IgD-negative memory B cell (primary cell): Measurements from ENCODE around the gene CCDC196. TPM values are rescaled to one million over a fixed set of nuclear protein-coding genes. Genes with fewer than 3 reads are reported as not detected.
"Not testable (repeated sequence)": the region's sequence is repeated elsewhere in the genome, so short reads cannot be mapped to it uniquely, and the experiment has no call there.

ENCODE experiments used
- H3K27ac Mint-ChIP-seq, 3 donors: one replicate each; pipeline ENCODE4 v1.8.0; 2020 to 2022; ENCODE audit warnings: mild to moderate bottlenecking in 3 of 3, mixed read lengths in 3 of 3, moderate library complexity in 1 of 3
- H3K27me3 Mint-ChIP-seq: one replicate; pipeline ENCODE4 v1.8.0; 2021; ENCODE audit warnings: mixed read lengths
- H3K36me3 Mint-ChIP-seq: one replicate; pipeline ENCODE4 v1.8.0; 2020; ENCODE audit warnings: mild to moderate bottlenecking, mixed read lengths
- H3K4me1 Mint-ChIP-seq, 3 donors: one replicate each; pipeline ENCODE4 v1.8.0; 2020 to 2022; ENCODE audit warnings: mixed read lengths in 3 of 3, mild to moderate bottlenecking in 1 of 3
- H3K4me3 Mint-ChIP-seq, 4 donors: one replicate each; pipeline ENCODE4 v1.8.0; 2020 to 2022; ENCODE audit warnings: mild to moderate bottlenecking in 4 of 4, mixed read lengths in 4 of 4, moderate library complexity in 3 of 4
- H3K9me3 Mint-ChIP-seq, 3 donors: one replicate each; pipeline ENCODE4 v1.8.0; 2020 to 2021; ENCODE audit warnings: mixed read lengths in 3 of 3, mild to moderate bottlenecking in 1 of 3
- polyA plus RNA-seq: library from polyadenylated mRNA; unstranded; fragments of 300-500 nt; fragmentation: Illumina TruSeq; gene quantifications from one replicate; pipeline ENCODE4 v1.2.3, GENCODE V29; 2021

CCDC196 gene
- polyA plus RNA-seq, 1 donor from 2014 or later, result not detected

DNA sequence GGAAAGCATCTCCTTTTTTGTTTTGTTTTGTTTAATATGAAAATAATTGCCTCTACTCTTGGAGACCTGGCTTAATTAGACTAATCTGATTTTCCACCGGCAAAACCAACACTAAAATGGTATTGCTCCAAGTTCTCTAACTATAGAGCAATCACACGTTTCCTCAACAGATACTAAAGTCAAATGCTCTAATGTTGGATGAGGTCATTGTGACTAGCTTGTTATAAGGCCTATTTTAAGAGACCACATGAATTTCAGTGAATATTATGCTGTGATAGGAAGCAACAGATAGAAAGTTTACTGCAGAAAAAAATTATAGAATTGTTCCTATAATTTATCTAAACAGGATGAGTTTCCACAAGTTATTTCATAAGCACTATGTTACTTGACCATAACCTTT is 3.3 kb upstream of the CCDC196 start:
- H3K4me1 Mint-ChIP-seq, result no peaks in the 10 kb centered on the region
- peaks cover 1% of the 10 kb centered on the region for H3K36me3 Mint-ChIP-seq
- H3K27me3 Mint-ChIP-seq, result no peaks in the 10 kb centered on the region
- no peak overlapping the region for H3K4me3 Mint-ChIP-seq
- H3K27ac Mint-ChIP-seq, result no peak overlapping the region
- no peaks in the 10 kb centered on the region for H3K9me3 Mint-ChIP-seq

- Mint-ChIP-seq H3K9me3 (no peaks in the 10 kb centered on the region), H3K4me1 (no peaks in the 10 kb centered on the region), H3K4me3 (no peak overlapping the region), H3K27me3 (no peaks in the 10 kb centered on the region), H3K27ac (no peak overlapping the region), H3K36me3 (peaks cover 1% of the 10 kb centered on the region)
These were observed 2.8 kb upstream of the CCDC196 start for GRCh38 chr14:66483322-66483721.

DNA sequence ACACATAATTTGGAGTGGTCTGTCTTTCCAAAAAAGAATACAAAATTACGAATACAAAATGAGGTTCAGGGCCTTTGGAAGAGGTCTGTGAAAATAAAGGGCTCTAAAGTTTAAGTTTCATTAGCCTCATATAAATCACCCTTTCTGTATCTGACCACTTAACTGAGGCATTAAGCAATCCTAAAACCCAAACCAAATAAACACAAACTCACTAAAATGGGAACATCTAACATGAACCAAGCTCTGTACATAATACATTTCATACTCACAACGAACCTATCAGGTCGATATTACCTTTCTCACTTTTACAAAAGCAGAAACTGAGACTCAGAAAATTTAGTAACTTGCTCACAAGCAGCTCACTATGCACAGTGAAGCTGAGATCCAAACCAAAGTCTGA is 1.1 kb upstream of the CCDC196 start:
- Mint-ChIP-seq H3K27ac (no peak overlapping the region), H3K9me3 (no peaks in the 10 kb centered on the region), H3K4me3 (no peak overlapping the region), H3K36me3 (peaks cover 1% of the 10 kb centered on the region), H3K4me1 (no peaks in the 10 kb centered on the region), H3K27me3 (no peaks in the 10 kb centered on the region)

DNA sequence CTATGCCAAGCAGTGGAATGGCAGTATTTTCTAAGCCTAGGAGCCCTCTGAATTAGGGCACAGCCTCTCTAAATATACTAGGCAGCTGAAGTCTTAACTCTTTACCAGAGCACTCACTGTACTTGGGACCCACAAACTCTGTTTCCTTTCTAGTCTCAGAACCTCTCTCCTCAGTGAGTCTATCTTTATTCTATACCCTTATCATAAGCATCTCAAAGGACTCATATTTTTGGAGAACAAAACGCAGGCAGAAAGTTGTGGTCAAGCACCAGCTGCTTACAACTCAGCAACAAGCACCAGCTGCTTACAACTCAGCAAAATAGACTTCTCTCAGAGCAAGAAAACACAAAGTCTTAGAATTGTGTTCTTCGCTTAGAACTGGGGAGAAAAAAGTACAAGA is 993 bp downstream of the CCDC196 start:
- Mint-ChIP-seq H3K4me1 (no peaks in the 10 kb centered on the region), H3K27me3 (no peaks in the 10 kb centered on the region), H3K9me3 (no peaks in the 10 kb centered on the region), H3K27ac (no peak overlapping the region), H3K36me3 (no peaks in the 10 kb centered on the region), H3K4me3 (no peak overlapping the region)

DNA sequence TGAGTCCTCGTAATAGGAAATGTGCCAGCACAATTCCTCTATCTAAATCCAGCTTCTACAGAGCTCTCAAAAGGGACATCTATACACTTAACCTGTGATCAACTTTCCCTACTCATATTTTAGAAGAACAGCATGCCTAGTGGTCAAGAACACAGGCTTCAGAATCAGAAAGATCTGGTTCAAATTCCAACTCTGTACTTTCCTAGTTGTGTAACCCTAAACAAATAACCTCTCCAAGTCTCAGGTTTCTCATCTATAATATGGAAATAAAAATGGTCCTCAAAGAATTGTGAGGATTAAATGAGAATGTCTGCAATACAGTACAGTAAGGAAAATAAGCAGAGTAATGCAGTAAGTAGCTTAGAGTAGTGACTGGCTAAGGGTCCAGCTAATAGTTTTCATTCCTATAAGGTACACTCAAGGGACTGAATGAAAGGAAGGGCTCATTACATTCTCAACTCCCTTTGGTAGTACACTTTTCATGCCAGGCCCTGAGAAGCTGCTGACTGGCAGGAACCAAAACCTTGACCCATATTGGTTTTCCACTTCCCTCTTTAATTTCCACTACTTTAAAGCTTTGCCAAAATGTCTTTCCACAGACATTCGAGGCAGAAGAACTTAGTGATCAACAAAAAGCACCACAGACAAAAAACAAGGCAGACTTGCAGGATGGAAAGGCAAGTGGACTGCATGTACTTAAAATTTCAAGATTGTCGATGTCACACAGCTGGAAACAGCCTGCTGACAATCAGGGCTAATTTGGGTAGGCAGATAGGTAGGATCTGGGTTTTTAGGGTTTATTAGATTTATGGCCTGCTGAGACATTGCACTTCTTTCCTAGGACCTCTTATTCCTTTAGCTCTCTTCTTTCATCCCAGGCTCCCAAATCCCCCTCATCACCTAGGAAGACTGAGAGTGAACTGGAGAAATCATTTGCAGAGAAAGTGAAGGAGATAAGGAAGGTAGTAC is 4.3 kb downstream of the CCDC196 start:
- Mint-ChIP-seq H3K27ac (no peak overlapping the region), H3K4me3 (no peak overlapping the region), H3K9me3 (no peaks in the 10 kb centered on the region), H3K27me3 (no peaks in the 10 kb centered on the region), H3K36me3 (no peaks in the 10 kb centered on the region), H3K4me1 (peaks cover 1 to 2% (median 1%) of the 10 kb centered on the region in 3 donors)

DNA sequence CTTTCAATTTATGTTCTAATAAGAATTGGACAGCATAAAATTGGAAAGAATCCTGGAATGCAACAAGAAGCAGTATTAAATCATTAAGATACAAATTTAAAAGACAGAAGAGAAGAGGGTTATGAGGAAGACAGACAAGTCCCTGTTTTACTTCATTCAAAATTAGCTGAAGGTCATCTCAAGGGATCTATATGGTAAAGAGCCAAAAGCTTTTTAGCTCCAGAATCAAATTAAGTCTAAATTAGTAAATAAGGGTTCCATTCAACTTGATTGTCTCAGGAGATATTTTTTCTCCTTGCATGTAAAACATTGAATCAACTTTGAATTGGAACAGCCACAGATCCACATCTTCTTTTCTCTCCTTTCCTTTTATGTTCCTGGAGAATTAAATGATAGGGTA is 7.6 kb downstream of the CCDC196 start:
- H3K4me3 Mint-ChIP-seq, result no peak overlapping the region
- no peak overlapping the region for H3K27ac Mint-ChIP-seq
- H3K9me3 Mint-ChIP-seq, result no peaks in the 10 kb centered on the region
- peaks cover 1% of the 10 kb centered on the region for H3K36me3 Mint-ChIP-seq
- no peaks in the 10 kb centered on the region for H3K27me3 Mint-ChIP-seq
- H3K4me1 Mint-ChIP-seq, result peaks cover 5 to 15% (median 5%) of the 10 kb centered on the region in 3 donors

DNA sequence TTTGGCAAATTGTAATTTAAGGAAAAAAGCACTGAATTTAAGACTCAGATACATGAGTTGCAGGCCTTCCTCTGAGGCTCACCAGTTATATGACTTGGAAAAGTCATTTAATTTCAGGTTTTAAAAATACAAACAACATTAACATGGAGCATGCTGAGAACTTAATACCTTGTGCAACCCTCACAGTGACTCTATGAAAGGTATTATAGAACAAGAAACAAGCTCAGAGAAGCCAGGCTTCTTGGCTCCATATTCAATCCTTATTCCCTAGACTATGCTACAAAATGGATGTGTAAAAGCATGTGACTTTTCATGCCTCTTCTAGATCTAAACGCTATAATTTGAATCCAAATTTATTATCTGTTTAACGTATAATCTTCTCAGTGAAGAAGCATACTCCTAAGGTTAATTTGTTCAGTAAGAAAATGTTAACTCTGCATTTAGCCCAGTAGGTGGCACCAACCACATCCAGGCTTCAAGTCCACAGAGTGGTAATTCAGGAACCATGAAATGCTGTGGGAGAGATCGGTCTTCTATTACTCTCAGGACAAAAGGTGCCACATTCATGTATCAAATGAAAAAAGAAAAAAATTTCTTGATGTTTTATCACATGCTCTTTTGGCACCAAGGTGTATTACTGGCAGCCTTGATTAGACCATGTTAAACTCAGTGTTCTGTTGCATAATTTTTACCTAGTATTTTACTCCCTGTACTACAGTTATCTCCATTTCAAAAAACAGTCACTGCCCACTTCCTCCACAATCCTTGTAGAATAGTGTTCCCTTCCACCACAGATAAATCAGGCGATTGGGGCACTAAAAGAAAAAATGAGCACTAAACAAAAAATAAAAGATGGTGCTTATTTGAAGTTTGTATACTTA is 9.3 kb downstream of the CCDC196 start:
- Mint-ChIP-seq H3K27me3 (no peaks in the 10 kb centered on the region), H3K9me3 (no peaks in the 10 kb centered on the region), H3K27ac (no peak overlapping the region), H3K36me3 (peaks cover 1% of the 10 kb centered on the region), H3K4me1 (peaks cover 5 to 15% (median 8%) of the 10 kb centered on the region in 3 donors), H3K4me3 (no peak overlapping the region)

- Mint-ChIP-seq H3K4me3 (no peak overlapping the region), H3K4me1 (peaks cover 5 to 15% (median 8%) of the 10 kb centered on the region in 3 donors), H3K36me3 (peaks cover 1% of the 10 kb centered on the region), H3K27ac (no peak overlapping the region), H3K27me3 (no peaks in the 10 kb centered on the region), H3K9me3 (no peaks in the 10 kb centered on the region)
These were observed 10.1 kb downstream of the CCDC196 start for GRCh38 chr14:66496188-66496807.

DNA sequence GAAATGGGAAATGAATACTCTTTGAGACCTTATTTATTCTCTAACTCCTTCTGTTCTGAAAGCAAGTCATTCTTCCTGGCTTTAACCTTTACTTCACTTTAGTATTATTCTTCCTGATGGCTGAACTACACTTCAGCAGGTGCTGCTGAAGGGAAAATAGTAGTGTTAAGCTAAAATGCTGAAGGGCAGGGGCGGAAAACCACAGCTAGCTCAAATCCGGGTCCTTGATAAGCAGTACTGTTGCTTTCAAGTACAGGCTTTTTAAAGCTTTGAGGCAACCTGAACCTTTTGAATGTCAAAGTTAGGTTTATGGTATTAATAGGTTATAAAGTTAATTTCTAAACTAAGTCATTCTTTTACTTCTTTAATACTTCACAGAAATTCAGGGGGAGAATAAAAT is 10.7 kb downstream of the CCDC196 start:
- Mint-ChIP-seq H3K4me3 (peak overlapping the region in 1 of 4 donors; percentile 25), H3K27ac (no peak overlapping the region)

DNA sequence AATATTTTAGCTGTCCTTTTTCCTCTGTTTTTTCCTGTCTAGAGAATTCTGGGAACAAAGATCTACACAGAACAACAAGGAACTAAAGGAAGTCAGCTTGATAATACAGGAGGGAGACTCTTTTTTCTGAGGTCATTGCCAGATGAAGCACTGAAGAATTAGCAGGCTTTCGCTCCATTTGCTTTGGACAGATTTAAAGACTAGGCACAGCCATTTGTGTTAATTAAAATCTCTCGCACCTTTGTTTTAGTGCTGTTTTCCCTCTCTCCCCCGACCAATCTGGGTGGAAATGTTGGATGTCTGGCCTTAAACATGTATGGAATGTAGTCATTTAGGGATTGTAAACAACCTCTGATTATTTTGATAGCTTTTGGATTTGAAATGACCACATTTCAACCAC is 12.1 kb downstream of the CCDC196 start:
- Mint-ChIP-seq H3K27ac (no peak overlapping the region), H3K36me3 (peaks cover 4% of the 10 kb centered on the region), H3K4me1 (peaks cover 7 to 15% (median 8%) of the 10 kb centered on the region in 3 donors), H3K4me3 (no peak overlapping the region), H3K9me3 (no peaks in the 10 kb centered on the region), H3K27me3 (no peaks in the 10 kb centered on the region)

More for the DNA sequence above, 10.7 kb downstream of the CCDC196 start:
- H3K9me3 Mint-ChIP-seq, result no peaks in the 10 kb centered on the region
- H3K36me3 Mint-ChIP-seq, result peaks cover 4% of the 10 kb centered on the region
- H3K4me1 Mint-ChIP-seq, result peaks cover 5 to 15% (median 8%) of the 10 kb centered on the region in 3 donors
- H3K27me3 Mint-ChIP-seq, result no peaks in the 10 kb centered on the region

DNA sequence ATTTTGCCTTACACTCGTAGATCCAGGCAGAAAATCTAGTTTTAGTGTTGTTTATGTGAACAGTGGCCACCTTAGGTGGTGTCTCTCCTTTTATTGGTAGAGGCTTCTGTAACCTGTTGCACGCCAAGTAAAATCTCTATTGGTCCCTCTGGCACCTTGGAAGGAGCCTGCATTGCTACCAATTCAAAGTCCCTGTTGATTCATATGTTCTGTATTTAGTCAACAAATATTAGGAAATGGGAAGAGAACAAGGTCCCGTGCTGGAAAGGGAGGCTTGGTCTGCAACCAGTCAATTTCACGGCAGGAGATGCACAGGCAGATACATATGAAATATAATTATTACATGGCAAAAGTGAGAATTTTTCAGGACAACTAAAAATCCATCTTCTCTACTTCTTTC is 15.4 kb downstream of the CCDC196 start:
- no peak overlapping the region for H3K4me3 Mint-ChIP-seq
- H3K27ac Mint-ChIP-seq, result no peak overlapping the region
- H3K27me3 Mint-ChIP-seq, result no peaks in the 10 kb centered on the region
- peaks cover 4% of the 10 kb centered on the region for H3K36me3 Mint-ChIP-seq
- H3K4me1 Mint-ChIP-seq, result peaks cover 4 to 9% (median 5%) of the 10 kb centered on the region in 3 donors
- H3K9me3 Mint-ChIP-seq, result no peaks in the 10 kb centered on the region

DNA sequence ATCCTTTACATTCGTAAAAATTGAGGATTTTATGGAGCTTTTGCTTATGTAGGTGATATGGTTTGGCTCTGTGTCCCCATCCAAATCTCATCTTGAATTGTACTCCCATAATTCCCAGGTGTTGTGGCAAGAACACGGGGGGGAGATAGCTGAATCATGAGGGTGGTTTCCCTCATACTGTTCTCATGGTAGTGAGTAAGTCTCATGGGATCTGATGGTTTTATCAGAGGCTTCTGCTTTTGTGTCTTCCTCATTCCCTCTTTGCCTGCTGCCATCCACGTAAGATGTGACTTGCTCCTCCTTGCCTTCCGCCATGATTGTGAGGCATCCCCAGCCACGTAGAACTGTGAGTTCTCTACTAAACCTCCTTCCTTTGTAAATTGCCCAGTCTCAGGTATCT is 16.7 kb downstream of the CCDC196 start:
- H3K27ac Mint-ChIP-seq, H3K27me3 Mint-ChIP-seq, H3K4me1 Mint-ChIP-seq, H3K36me3 Mint-ChIP-seq, H3K9me3 Mint-ChIP-seq, H3K4me3 Mint-ChIP-seq: not testable (repeated sequence)

DNA sequence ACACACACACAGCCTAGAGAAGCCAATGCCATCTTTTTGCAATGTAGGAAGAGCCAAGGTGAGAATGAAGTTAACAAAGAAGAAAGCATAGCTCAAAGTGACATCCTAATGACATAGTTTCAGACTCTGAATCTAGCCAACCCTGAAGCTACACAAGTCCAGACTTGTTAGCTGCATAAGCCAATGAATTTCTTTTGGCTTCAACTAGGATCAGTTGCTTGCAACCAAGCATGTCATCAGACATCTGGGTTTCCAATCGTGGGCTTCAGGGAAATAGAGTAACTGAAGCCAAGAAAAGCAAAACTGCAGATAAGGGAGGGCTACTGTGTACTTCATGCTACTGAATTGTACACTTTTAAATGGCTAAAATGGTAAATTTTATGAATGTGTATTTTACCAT is 17.4 kb downstream of the CCDC196 start:
- Mint-ChIP-seq H3K4me3 (peak overlapping the region in 1 of 4 donors; percentile 29), H3K27me3 (no peaks in the 10 kb centered on the region), H3K36me3 (peaks cover 2% of the 10 kb centered on the region), H3K27ac (no peak overlapping the region), H3K4me1 (peaks cover 5 to 10% (median 5%) of the 10 kb centered on the region in 3 donors), H3K9me3 (no peaks in the 10 kb centered on the region)

DNA sequence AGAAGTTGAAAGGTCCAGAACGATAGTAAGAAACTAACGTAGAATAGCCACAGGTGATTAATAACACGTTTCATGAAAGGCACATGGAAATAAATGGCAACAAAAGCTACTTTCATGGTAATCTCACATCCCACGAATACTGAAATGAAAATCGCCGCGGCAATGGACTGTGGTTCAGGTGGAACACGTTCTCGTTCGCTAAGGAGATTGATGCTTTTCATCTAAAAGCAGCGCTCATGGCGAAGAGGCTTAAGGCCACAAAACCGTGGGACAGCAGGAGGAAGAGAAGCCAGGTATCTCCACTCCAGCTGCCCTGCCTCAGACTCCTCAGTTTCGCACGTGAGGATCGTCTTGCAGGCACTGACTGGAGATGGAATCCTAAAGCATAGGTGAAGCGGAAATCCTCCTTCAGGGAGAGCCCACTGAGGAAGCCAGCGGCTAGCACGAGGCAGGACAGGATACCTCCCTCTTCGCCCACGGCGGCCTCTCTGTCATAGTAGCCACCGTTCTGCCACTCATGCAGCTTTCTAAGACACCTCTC is 21.1 kb downstream of the CCDC196 start:
- Mint-ChIP-seq H3K4me1 (peaks cover 18 to 21% (median 21%) of the 10 kb centered on the region in 3 donors), H3K4me3 (peak overlapping the region; percentile 96 to 100 (median 99)), H3K9me3 (no peaks in the 10 kb centered on the region), H3K36me3 (no peaks in the 10 kb centered on the region), H3K27ac (peak overlapping the region; percentile 66 to 96 (median 91)), H3K27me3 (peaks cover 3% of the 10 kb centered on the region)
